ENCODE results near the gene COL5A1.

The COL5A1 gene

GRCh38 chr9:134870746-134871662, 229.4 kb downstream of the COL5A1 start:
- no peak for DNase-seq (ENCODE audit: low read depth)
- no peak for TF ChIP-seq CTCF (IDR thresholded peaks at IDR 0.05; ENCODE audit: control insufficient read depth, extremely low read depth, insufficient read depth)
- H3K4me3 ChIP-seq (ENCODE audit: low read depth, low read length): no peak overlapping the region

GRCh38 chr9:134871697-134872340, 230.2 kb downstream of the COL5A1 start:
- no peak for TF ChIP-seq CTCF (IDR thresholded peaks at IDR 0.05; ENCODE audit: control insufficient read depth, extremely low read depth, insufficient read depth)
- no peak overlapping the region for H3K4me3 ChIP-seq (ENCODE audit: low read depth, low read length)
- DNase-seq (ENCODE audit: low read depth): no peak

GRCh38 chr9:134872482-134873231, 231.1 kb downstream of the COL5A1 start:
- TF ChIP-seq CTCF (IDR thresholded peaks at IDR 0.05; ENCODE audit: control insufficient read depth, extremely low read depth, insufficient read depth): no peak
- no peak overlapping the region for H3K4me3 ChIP-seq (ENCODE audit: low read depth, low read length)
- no peak for DNase-seq (ENCODE audit: low read depth)

- no peak overlapping the region for H3K4me3 ChIP-seq (ENCODE audit: low read depth, low read length)
- no peak for DNase-seq (ENCODE audit: low read depth)
- TF ChIP-seq CTCF (IDR thresholded peaks at IDR 0.05; ENCODE audit: control insufficient read depth, extremely low read depth, insufficient read depth): no peak
These were observed 233.8 kb downstream of the COL5A1 start for GRCh38 chr9:134875371-134875770.

GRCh38 chr9:134877541-134877940, 235.9 kb downstream of the COL5A1 start:
- no peak for DNase-seq (ENCODE audit: low read depth)
- H3K4me3 ChIP-seq (ENCODE audit: low read depth, low read length): no peak overlapping the region
- TF ChIP-seq CTCF (IDR thresholded peaks at IDR 0.05; ENCODE audit: control insufficient read depth, extremely low read depth, insufficient read depth): no peak

GRCh38 chr9:134879664-134880483, 238.3 kb downstream of the COL5A1 start:
- TF ChIP-seq CTCF (IDR thresholded peaks at IDR 0.05; ENCODE audit: control insufficient read depth, extremely low read depth, insufficient read depth): no peak
- no peak for DNase-seq (ENCODE audit: low read depth)
- no peak overlapping the region for H3K4me3 ChIP-seq (ENCODE audit: low read depth, low read length)

Measured in LNCaP clone FGC (cell line).